Testis (tissue), 2 donors: ENCODE results near the gene GSC.

Experiments used
- CTCF ChIP-seq, 3 experiments: fragments of 450-650 bp in 2 of 3; fragments of 200-600 bp in 1 of 3; sonication (generic) in 1 of 3; IDR thresholded peaks; one replicate each; pipeline ENCODE4 v1.5.1; 2016 to 2019; ENCODE audit warnings: antibody characterized with exemption in 3 of 3, mild to moderate bottlenecking in 2 of 3, moderate library complexity in 1 of 3
- POLR2A ChIP-seq: fragments of 450-650 bp; IDR thresholded peaks from one replicate; pipeline ENCODE4 v1.6.1; 2017; ENCODE audit warnings: antibody characterized with exemption, mild to moderate bottlenecking, moderate library complexity

- TF ChIP-seq CTCF (IDR thresholded peaks at IDR 0.05) (no peak), POLR2A (no peak)
These were observed 5.3 kb downstream of the GSC start for GRCh38 chr14:94764573-94764972.
